ENCODE results near the gene TSFM. TPM values are rescaled to one million over a fixed set of nuclear protein-coding genes. Genes with fewer than 3 reads are reported as not detected.
A peak's percentile ranks its signal among the peaks of the same experiment; 100 is the strongest.
"Not testable (repeated sequence)": the region's sequence is repeated elsewhere in the genome, so short reads cannot be mapped to it uniquely, and the experiment has no call there.

Gene TSFM
- total RNA-seq, 5 donors from 2014 or later (not counting 1 experiment from before 2014, with no cell fraction given) = 15.5 to 21.5 (median 20.2) TPM

DNA sequence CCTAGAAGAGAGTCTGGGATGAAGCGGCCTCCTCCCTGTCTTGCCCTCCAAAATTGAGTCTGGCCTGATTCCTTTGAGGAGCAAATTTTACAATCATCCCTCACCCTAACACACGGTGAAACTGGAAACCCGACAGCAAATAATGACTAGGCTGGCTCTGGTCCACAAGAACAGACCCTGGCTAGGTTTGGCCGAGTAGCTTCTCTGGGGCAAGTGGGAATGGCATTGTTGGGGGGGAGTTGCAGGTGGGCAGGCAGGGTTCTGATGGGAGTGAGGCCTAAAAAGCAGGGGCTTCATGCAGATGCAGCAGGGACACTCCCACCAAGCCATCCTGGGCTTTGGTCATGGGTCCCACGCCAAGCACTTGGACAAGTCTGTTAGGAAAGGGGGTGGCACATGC is 38.4 kb downstream of the TSFM start:
- H3K9me3 ChIP-seq; H3K27ac ChIP-seq (ENCODE audit: low read length); H3K27me3 Mint-ChIP-seq; H3K27me3 ChIP-seq (replicated peaks in 1 of 2; ENCODE audit: control insufficient read depth in 2 of 2, extremely low read depth in 1 of 2, insufficient read depth in 2 of 2, low read length in 1 of 2); H3K4me3 ChIP-seq (ENCODE audit: control insufficient read depth in 1 of 2, extremely low read depth in 1 of 2, low read length in 1 of 2); H3K4me3 Mint-ChIP-seq; H3K4me1 ChIP-seq (ENCODE audit: control insufficient read depth in 1 of 2, extremely low read depth in 1 of 2, insufficient read depth in 2 of 2, low read length in 2 of 2); H3K27ac Mint-ChIP-seq; ATAC-seq (replicated peaks in 1 of 4); DNase-seq; CTCF ChIA-PET; H3K9me3 Mint-ChIP-seq; POLR2A ChIA-PET: not testable (repeated sequence)
- H3K36me3 Mint-ChIP-seq = peaks cover 35% of the 10 kb centered on the region
- 88% methylated on average over 1 of the region's 5 CpGs for WGBS (ENCODE audit: insufficient coverage)
- H3K4me1 Mint-ChIP-seq = peaks cover 5 to 12% (median 11%) of the 10 kb centered on the region in 3 donors
- peaks cover 11 to 53% of the 10 kb centered on the region in 2 donors for H3K36me3 ChIP-seq (ENCODE audit: control insufficient read depth in 2 of 2, extremely low read depth in 1 of 2, insufficient read depth in 1 of 2, low read length in 1 of 2)

DNA sequence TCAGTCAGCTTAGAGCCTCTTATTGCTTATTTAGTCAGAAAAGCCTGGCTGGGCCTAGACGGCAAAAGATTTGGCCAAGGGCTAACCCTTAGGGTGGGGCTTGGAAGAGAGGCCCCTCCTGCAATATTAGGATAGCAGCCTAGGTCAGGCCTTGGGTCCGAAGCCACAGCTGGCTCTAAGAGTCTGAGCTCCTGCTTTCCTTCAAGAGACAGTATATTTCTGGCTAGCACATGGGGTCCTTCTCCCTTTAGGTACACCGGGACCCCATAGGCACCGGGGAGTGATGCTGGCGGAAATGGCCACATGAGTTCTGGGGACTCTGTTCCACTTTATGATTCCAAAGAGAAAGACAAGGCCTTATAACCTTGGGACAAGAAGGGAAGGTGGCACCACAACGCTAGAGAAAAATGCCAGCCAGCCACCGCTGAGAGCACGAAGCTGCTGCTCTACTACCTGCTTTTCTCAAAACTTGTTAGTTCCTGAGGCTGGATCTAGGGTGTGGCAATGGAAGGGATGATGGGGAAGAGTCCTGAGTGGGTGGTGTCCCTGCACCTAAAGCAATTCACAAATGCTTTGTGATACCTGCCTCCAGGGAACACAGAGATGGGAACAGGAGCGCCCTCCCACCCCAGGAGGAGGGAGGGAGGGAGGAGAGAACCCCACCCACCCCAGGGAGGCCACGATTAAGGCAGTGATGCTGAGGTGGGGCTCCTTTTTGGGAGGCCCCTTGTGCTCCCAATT is 39.1 kb downstream of the TSFM start:
- no peak overlapping the region for H3K27ac Mint-ChIP-seq
- 100% methylated on average over 6 of the region's 10 CpGs for WGBS (ENCODE audit: insufficient coverage)

DNA sequence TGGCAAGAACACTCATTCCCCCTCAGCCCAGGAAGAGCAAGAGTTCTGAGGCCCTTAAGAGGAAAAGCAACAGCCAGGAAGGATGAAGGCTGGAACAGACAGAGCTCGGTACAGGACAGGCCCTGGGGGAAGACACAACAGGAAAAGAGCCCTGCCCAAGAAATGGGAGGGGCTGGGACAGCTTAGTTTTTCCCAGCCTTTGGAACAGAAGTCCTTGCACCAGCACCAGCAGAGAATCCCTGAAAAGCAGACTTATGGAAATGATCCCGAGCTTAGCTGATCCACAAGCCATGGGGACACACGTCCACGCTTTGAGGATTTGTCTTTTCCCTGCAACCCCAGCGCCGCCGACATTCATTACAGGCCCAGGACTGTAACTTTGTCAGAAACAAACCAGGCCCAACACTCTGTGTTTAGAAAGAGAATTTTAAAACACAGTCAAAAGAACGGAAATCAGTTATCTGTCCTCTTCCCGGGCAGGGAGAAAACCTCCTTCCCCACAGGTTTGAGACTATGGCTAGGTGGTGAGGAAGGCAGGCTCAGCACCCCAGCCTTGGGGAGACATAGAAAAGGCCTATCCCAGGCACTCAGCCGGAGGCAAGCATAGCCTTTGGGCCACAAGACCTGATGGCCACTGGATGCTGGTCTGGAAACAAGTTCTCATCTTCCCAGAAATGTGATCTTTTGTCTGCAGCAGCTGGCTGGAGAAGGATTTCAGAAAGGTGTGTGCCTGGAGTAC is 40.0 kb downstream of the TSFM start:
- 93% methylated on average over 4 of the region's 10 CpGs for WGBS (ENCODE audit: insufficient coverage)
- peaks cover 0 to 4% of the 10 kb centered on the region in 2 experiments for H3K4me1 ChIP-seq (ENCODE audit: control insufficient read depth in 1 of 2, extremely low read depth in 1 of 2, insufficient read depth in 2 of 2, low read length in 2 of 2)
- POLR2A ChIA-PET = no interaction called here
- Mint-ChIP-seq H3K27me3 (no peaks in the 10 kb centered on the region), H3K27ac (peak overlapping the region; percentile 15 to 59), H3K4me1 (peaks cover 7 to 11% (median 11%) of the 10 kb centered on the region in 3 donors), H3K9me3 (no peaks in the 10 kb centered on the region), H3K4me3 (no peak overlapping the region), H3K36me3 (peaks cover 44% of the 10 kb centered on the region)
- DNase-seq (no peak), ATAC-seq (replicated peaks in 1 of 4) (no peak)
- H3K9me3 ChIP-seq = no peaks in the 10 kb centered on the region
- H3K27me3 ChIP-seq (replicated peaks in 1 of 2; ENCODE audit: control insufficient read depth in 2 of 2, extremely low read depth in 1 of 2, insufficient read depth in 2 of 2, low read length in 1 of 2) = no peaks in the 10 kb centered on the region
- CTCF ChIA-PET = interaction anchor here in 1 of 2 donors (1.3 kb wide), 1 partner anchor 19 kb away, joined by 4 read pairs; no protein-coding TSS in a partner anchor
- no peak overlapping the region for H3K4me3 ChIP-seq (ENCODE audit: control insufficient read depth in 1 of 2, extremely low read depth in 1 of 2, low read length in 1 of 2)
- peaks cover 15 to 68% of the 10 kb centered on the region in 2 donors for H3K36me3 ChIP-seq (ENCODE audit: control insufficient read depth in 2 of 2, extremely low read depth in 1 of 2, insufficient read depth in 1 of 2, low read length in 1 of 2)
- H3K27ac ChIP-seq (ENCODE audit: low read length) = no peak overlapping the region

More for the DNA sequence above, 39.1 kb downstream of the TSFM start:
- Mint-ChIP-seq H3K27me3 (no peaks in the 10 kb centered on the region), H3K36me3 (peaks cover 39% of the 10 kb centered on the region), H3K9me3 (no peaks in the 10 kb centered on the region), H3K4me3 (no peak overlapping the region), H3K4me1 (peaks cover 3 to 11% (median 8%) of the 10 kb centered on the region in 3 donors)
- H3K36me3 ChIP-seq (ENCODE audit: control insufficient read depth in 2 of 2, extremely low read depth in 1 of 2, insufficient read depth in 1 of 2, low read length in 1 of 2) = peaks cover 11 to 59% of the 10 kb centered on the region in 2 donors
- ATAC-seq (replicated peaks in 1 of 4) = no peak
- H3K27ac ChIP-seq (ENCODE audit: low read length) = no peak overlapping the region
- no peaks in the 10 kb centered on the region for H3K27me3 ChIP-seq (replicated peaks in 1 of 2; ENCODE audit: control insufficient read depth in 2 of 2, extremely low read depth in 1 of 2, insufficient read depth in 2 of 2, low read length in 1 of 2)
- no peaks in the 10 kb centered on the region for H3K9me3 ChIP-seq
- CTCF ChIA-PET = no interaction called here
- POLR2A ChIA-PET = no interaction called here
- no peak overlapping the region for H3K4me3 ChIP-seq (ENCODE audit: control insufficient read depth in 1 of 2, extremely low read depth in 1 of 2, low read length in 1 of 2)
- DNase-seq = no peak
- no peaks in the 10 kb centered on the region for H3K4me1 ChIP-seq (ENCODE audit: control insufficient read depth in 1 of 2, extremely low read depth in 1 of 2, insufficient read depth in 2 of 2, low read length in 2 of 2)

DNA sequence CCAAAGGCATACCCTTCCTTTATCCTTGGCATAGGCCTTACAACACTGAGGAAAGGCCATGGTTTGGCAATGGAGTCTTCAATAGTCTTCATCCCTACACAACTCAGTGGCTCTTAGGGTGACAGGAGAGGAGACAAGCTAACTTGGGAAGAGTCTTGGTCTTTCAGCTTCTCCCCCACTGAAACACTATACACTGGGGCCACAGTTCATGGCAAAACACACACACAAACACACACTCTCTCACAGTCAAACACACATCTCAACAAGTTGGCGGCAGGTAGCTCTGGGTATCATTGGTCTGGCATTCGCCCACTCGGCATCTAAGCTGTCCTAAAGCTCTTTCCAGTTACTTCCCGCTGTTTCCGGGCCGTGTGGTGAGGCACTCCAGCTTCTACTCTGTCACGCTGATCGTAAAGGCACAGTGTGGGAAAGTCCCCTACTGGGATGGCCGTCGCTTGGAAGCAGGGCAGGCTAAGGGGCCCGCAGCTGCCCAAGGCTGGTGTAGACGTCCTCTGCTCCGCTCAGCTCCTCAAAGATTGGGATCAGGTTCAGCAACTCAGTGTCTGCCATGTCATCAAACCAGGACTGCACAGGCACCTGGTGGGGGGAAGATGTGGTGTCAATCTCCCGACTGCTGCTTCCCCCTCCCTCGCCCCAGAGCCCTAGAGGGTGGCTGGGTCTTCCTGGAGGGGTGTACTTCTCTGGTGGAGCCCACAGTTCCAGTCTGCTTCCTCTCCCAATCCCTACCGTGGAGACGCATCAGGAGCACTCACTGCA is 40.7 kb downstream of the TSFM start:
- Mint-ChIP-seq H3K36me3 (peaks cover 44% of the 10 kb centered on the region), H3K4me1 (peaks cover 7 to 11% (median 11%) of the 10 kb centered on the region in 3 donors), H3K27ac (peak overlapping the region; percentile 15 to 59), H3K4me3 (no peak overlapping the region), H3K27me3 (no peaks in the 10 kb centered on the region), H3K9me3 (no peaks in the 10 kb centered on the region)
- H3K27ac ChIP-seq (ENCODE audit: low read length) = no peak overlapping the region
- peaks cover 0 to 4% of the 10 kb centered on the region in 2 experiments for H3K4me1 ChIP-seq (ENCODE audit: control insufficient read depth in 1 of 2, extremely low read depth in 1 of 2, insufficient read depth in 2 of 2, low read length in 2 of 2)
- H3K4me3 ChIP-seq (ENCODE audit: control insufficient read depth in 1 of 2, extremely low read depth in 1 of 2, low read length in 1 of 2) = no peak overlapping the region
- POLR2A ChIA-PET = no interaction called here
- H3K9me3 ChIP-seq = no peaks in the 10 kb centered on the region
- no peaks in the 10 kb centered on the region for H3K27me3 ChIP-seq (replicated peaks in 1 of 2; ENCODE audit: control insufficient read depth in 2 of 2, extremely low read depth in 1 of 2, insufficient read depth in 2 of 2, low read length in 1 of 2)
- 94% methylated on average over 15 of the region's 17 CpGs for WGBS (ENCODE audit: insufficient coverage)
- no peak for DNase-seq
- peaks cover 15 to 75% of the 10 kb centered on the region in 2 donors for H3K36me3 ChIP-seq (ENCODE audit: control insufficient read depth in 2 of 2, extremely low read depth in 1 of 2, insufficient read depth in 1 of 2, low read length in 1 of 2)
- CTCF ChIA-PET = interaction anchor here in 1 of 2 donors (1.3 kb wide), 1 partner anchor 20 kb away, joined by 4 read pairs; no protein-coding TSS in a partner anchor
- no peak for ATAC-seq (replicated peaks in 1 of 4)

DNA sequence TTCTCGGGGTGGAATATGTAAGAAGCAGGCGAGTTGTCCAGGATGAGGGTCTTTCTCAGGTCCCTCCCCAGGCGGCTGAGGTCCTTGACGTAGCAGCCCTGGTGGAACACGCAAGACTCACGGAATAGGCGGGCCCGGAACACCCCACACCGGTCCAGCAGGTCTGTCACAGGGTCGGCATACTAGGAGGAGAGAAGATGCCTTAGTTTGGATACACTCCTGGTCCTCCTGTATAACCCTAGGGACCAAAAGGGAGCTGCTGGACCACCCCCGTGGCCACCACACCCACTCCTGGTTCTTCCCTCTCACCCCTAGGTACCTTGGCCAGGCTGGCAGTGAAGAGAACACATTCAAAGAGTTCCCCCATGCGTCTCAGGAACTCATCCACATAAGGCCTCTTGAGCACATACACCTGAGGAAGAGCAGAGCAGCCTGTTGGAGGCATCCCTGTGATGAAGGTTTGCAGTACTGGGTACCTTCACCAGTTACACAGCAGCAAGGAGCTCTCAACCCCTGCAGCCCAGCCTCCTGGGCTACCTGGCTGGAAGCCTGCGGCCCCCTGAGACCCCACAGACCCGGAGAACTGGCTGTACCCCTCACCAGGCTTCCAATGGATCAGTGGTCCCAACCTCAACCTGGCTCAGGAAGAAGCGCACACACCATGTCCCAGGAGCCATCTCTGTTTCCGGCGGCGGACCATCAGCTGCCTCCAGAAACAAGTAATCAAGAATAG is 41.5 kb downstream of the TSFM start:
- H3K4me1 ChIP-seq (ENCODE audit: control insufficient read depth in 1 of 2, extremely low read depth in 1 of 2, insufficient read depth in 2 of 2, low read length in 2 of 2) = peaks cover 0 to 4% of the 10 kb centered on the region in 2 experiments
- no peaks in the 10 kb centered on the region for H3K27me3 Mint-ChIP-seq
- no peak overlapping the region for H3K4me3 ChIP-seq (ENCODE audit: control insufficient read depth in 1 of 2, extremely low read depth in 1 of 2, low read length in 1 of 2)
- no peaks in the 10 kb centered on the region for H3K9me3 ChIP-seq
- H3K4me1 Mint-ChIP-seq = peaks cover 9 to 15% (median 15%) of the 10 kb centered on the region in 3 donors
- CTCF ChIA-PET = interaction anchor here in 1 of 2 donors (1.3 kb wide), 1 partner anchor 21 kb away, joined by 4 read pairs; no protein-coding TSS in a partner anchor
- ATAC-seq (replicated peaks in 1 of 4) = no peak
- peaks cover 47% of the 10 kb centered on the region for H3K36me3 Mint-ChIP-seq
- H3K9me3 Mint-ChIP-seq = no peaks in the 10 kb centered on the region
- DNase-seq = no peak
- 97% methylated on average over 10 of the region's 18 CpGs for WGBS (ENCODE audit: insufficient coverage)
- H3K27me3 ChIP-seq (replicated peaks in 1 of 2; ENCODE audit: control insufficient read depth in 2 of 2, extremely low read depth in 1 of 2, insufficient read depth in 2 of 2, low read length in 1 of 2) = no peaks in the 10 kb centered on the region
- H3K27ac Mint-ChIP-seq = peak overlapping the region in 1 of 2 donors; percentile 59
- no peak overlapping the region for H3K4me3 Mint-ChIP-seq
- H3K36me3 ChIP-seq (ENCODE audit: control insufficient read depth in 2 of 2, extremely low read depth in 1 of 2, insufficient read depth in 1 of 2, low read length in 1 of 2) = peaks cover 15 to 82% of the 10 kb centered on the region in 2 donors
- no peak overlapping the region for H3K27ac ChIP-seq (ENCODE audit: low read length)
- POLR2A ChIA-PET = no interaction called here
